ENCODE results near the gene GPR35. TPM values are rescaled to one million over a fixed set of nuclear protein-coding genes. Genes with fewer than 3 reads are reported as not detected.

Gene GPR35
- total and polyA plus RNA-seq, 2 of the 13 experiments (the other 11 are each of a cell fraction or from before 2014, with no cell fraction given), result 27.1 to 44.2 TPM

- no peak for TF ChIP-seq ZNF225 (CRISPR knock-in tag; IDR thresholded peaks at IDR 0.05)
- no peak for TF ChIP-seq MBNL3 (CRISPR knock-in tag; conservative IDR thresholded peaks at IDR 0.05)
- peak; percentile 76 for TF ChIP-seq MEIS2 (CRISPR knock-in tag; IDR thresholded peaks at IDR 0.05)
- TF ChIP-seq TOPORS (CRISPR knock-in tag; IDR thresholded peaks at IDR 0.05), result peak; percentile 80; the same call in 1 of the 2 replicates
- TF ChIP-seq, protein P1, sequence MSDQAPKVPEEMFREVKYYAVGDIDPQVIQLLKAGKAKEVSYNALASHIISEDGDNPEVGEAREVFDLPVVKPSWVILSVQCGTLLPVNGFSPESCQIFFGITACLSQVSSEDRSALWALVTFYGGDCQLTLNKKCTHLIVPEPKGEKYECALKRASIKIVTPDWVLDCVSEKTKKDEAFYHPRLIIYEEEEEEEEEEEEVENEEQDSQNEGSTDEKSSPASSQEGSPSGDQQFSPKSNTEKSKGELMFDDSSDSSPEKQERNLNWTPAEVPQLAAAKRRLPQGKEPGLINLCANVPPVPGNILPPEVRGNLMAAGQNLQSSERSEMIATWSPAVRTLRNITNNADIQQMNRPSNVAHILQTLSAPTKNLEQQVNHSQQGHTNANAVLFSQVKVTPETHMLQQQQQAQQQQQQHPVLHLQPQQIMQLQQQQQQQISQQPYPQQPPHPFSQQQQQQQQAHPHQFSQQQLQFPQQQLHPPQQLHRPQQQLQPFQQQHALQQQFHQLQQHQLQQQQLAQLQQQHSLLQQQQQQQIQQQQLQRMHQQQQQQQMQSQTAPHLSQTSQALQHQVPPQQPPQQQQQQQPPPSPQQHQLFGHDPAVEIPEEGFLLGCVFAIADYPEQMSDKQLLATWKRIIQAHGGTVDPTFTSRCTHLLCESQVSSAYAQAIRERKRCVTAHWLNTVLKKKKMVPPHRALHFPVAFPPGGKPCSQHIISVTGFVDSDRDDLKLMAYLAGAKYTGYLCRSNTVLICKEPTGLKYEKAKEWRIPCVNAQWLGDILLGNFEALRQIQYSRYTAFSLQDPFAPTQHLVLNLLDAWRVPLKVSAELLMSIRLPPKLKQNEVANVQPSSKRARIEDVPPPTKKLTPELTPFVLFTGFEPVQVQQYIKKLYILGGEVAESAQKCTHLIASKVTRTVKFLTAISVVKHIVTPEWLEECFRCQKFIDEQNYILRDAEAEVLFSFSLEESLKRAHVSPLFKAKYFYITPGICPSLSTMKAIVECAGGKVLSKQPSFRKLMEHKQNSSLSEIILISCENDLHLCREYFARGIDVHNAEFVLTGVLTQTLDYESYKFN (CRISPR knock-in tag; conservative IDR thresholded peaks at IDR 0.05), result peak; percentile 98
- TF ChIP-seq NR2F2 (IDR thresholded peaks at IDR 0.05; ENCODE audit: borderline replicate concordance, low read depth), result no peak; the same call in 1 of the 2 replicates
- peak; percentile 94; the same call in 1 of the 2 replicates for TF ChIP-seq ZNF816 (CRISPR knock-in tag; IDR thresholded peaks at IDR 0.05; ENCODE audit: borderline replicate concordance)
- TF ChIP-seq ZNF788 (CRISPR knock-in tag; IDR thresholded peaks at IDR 0.05; ENCODE audit: borderline replicate concordance), result peak; percentile 82; the same call in 1 of the 2 replicates
- TF ChIP-seq ZNF629 (CRISPR knock-in tag; conservative IDR thresholded peaks at IDR 0.05), result peak; percentile 21; the same call in 1 of the 2 replicates
- TF ChIP-seq NCOA5 (CRISPR knock-in tag; IDR thresholded peaks at IDR 0.05), result no peak
- TF ChIP-seq NCOA1 (CRISPR knock-in tag; IDR thresholded peaks at IDR 0.05), result no peak
- TF ChIP-seq, protein P2, sequence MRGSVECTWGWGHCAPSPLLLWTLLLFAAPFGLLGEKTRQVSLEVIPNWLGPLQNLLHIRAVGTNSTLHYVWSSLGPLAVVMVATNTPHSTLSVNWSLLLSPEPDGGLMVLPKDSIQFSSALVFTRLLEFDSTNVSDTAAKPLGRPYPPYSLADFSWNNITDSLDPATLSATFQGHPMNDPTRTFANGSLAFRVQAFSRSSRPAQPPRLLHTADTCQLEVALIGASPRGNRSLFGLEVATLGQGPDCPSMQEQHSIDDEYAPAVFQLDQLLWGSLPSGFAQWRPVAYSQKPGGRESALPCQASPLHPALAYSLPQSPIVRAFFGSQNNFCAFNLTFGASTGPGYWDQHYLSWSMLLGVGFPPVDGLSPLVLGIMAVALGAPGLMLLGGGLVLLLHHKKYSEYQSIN (CRISPR knock-in tag; IDR thresholded peaks at IDR 0.05; ENCODE audit: borderline replicate concordance), result no peak
- TF ChIP-seq WIZ (CRISPR knock-in tag; IDR thresholded peaks at IDR 0.05), result no peak
- peak; percentile 59 for TF ChIP-seq ZNF781 (CRISPR knock-in tag; IDR thresholded peaks at IDR 0.05; ENCODE audit: borderline replicate concordance, not compliant biosample characterization)
- no peak for TF ChIP-seq HOXD1 (CRISPR knock-in tag; IDR thresholded peaks at IDR 0.05)
- peak; percentile 43 for TF ChIP-seq AGO2 (optimal IDR thresholded peaks at IDR 0.05; ENCODE audit: low read depth, low read length)
- TF ChIP-seq ATF5 (CRISPR knock-in tag; IDR thresholded peaks at IDR 0.05; ENCODE audit: low read depth), result no peak
- no peak for TF ChIP-seq ETV6 (CRISPR knock-in tag; conservative IDR thresholded peaks at IDR 0.05)
- peak; percentile 65; the same call in 1 of the 2 replicates for TF ChIP-seq PHF8 (CRISPR knock-in tag; IDR thresholded peaks at IDR 0.05)
- TF ChIP-seq IRF2 (CRISPR knock-in tag; IDR thresholded peaks at IDR 0.05), result peak; percentile 65; the same call in 1 of the 2 replicates
- peak; percentile 52 for TF ChIP-seq KMT2B (CRISPR knock-in tag; IDR thresholded peaks at IDR 0.05)
- no peak for TF ChIP-seq NFIB (CRISPR knock-in tag; IDR thresholded peaks at IDR 0.05; ENCODE audit: borderline replicate concordance)
Observed at GRCh38 chr2:240626531-240627300, 1.4 kb downstream of the GPR35 start (continued).
